Activated CD8-positive, alpha-beta memory T cell treated with anti-CD3 and anti-CD28 coated beads, Interleukin-2, amount 50 U/mL, for 24 hours (primary cell): Measurements from ENCODE around the gene KRT20.
"Not testable (repeated sequence)": the region's sequence is repeated elsewhere in the genome, so short reads cannot be mapped to it uniquely, and the experiment has no call there.

ENCODE experiments used
- DNase-seq: peaks from one replicate; pipeline ENCODE4 v3.0.0-alpha.2; 2020; ENCODE audit errors: extremely low read depth

Gene KRT20, protein sequence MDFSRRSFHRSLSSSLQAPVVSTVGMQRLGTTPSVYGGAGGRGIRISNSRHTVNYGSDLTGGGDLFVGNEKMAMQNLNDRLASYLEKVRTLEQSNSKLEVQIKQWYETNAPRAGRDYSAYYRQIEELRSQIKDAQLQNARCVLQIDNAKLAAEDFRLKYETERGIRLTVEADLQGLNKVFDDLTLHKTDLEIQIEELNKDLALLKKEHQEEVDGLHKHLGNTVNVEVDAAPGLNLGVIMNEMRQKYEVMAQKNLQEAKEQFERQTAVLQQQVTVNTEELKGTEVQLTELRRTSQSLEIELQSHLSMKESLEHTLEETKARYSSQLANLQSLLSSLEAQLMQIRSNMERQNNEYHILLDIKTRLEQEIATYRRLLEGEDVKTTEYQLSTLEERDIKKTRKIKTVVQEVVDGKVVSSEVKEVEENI

DNA sequence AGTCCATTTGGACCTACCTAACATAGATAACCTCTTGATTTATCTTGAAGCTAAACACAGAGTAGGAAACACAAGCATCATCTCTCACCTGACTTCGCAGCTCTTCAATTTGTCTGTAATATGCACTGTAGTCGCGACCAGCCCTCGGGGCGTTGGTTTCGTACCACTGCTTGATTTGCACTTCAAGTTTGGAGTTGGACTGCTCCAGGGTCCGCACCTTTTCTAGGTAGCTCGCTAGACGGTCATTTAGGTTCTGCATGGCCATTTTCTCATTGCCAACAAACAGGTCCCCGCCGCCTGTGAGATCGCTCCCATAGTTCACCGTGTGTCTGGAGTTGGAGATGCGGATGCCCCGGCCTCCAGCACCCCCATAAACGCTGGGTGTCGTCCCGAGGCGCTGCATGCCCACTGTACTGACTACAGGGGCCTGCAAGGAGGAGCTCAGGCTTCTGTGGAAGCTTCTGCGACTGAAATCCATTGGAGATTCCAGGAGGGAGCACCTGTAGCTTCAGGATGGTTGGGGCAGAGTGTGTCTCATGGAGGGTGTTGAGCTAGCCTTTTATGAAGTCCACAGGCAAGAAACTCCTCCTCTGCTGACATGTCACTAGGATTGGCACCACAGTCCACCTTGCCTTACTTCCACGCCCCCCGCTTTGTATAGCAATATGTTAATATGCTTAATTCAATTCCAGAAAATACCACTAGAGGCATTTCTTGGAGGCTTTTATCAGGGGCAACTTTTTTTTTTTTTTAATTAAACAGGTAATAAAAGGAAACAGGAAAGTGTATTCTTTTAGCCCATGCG lies at the start of gene KRT20:
KRT20 (minus strand) TSS at position 535 of the 805 bp plus-strand sequence; CDS start at position 478, 57 bp downstream.
- no peak for DNase-seq

DNA sequence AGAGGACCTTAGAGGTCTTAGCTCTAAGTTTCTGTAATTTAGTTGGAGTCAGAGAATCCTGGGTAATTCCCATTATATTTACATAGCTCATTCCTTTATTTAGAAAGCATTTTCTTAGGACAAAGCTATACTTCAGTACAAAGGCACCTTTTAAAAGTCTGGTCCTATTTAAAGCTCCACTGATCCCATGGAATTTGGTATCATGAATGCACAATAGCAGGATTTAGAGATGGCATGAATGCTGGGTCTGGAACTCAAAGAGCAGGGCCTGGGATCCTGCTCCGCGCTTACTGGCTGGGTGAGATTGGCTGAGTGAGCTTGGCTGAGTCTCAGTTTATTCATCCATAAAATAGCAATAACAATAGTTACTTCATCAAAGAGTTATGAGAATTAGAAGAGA lies 47.6 kb upstream of the KRT20 start:
- DNase-seq: no peak

DNA sequence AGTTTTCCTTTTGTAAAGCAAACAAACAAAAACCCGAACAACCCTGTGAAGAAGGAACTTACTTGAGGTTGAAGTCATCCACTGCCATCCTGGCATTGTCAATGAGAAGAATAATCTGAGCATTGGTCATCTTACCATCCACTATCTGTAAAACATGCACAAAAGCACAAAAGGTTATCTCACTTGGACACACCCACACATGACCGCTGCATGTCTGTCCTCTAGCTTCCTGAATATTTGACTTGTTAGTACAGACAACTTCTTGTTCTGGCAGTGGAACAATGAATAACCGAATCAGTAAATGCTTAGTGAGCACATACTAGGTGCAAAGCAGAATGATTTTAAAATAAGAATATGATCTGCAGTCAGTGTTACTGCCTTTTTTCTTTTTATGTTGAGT lies 46.3 kb upstream of the KRT20 start:
- no peak for DNase-seq

DNA sequence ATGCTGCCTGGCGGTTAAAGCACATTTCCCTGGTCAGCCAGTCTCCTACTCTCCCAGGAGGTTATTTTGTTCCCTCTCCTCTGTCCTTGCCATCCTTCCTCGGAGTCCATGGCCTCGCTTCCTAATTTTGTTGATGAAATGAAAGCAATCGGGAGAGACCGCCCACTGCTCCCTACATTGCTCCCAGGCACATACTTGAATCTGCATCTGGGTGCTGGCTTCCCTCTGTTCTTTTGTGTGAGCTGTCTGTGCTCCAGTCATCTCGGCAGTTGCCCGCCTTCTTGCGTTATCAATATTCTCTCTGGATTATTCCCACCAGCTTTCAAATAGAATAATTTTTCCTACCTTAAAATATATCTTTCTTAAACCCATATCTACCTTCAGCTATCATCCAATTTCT lies 41.3 kb upstream of the KRT20 start:
- no peak for DNase-seq

DNA sequence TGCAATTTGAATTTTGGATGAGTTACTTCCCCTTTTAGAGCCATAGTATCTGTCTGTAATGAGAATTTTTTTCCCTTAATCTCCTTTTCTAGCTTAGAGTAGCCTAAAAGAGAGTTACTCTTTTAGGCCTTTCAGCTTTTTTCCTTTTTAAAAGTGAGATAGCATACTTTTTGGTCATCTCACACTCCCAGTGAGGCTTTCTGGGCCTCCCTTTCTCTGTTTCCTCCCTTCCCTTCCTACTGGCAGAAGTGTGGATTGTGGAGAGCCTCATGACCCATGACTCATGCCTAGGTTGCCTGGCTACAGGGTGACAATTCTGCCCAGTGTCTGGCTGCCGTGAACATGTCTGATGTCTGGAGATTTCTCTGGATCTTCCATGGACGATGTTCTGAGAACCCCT lies 37.2 kb upstream of the KRT20 start:
- DNase-seq: no peak

DNA sequence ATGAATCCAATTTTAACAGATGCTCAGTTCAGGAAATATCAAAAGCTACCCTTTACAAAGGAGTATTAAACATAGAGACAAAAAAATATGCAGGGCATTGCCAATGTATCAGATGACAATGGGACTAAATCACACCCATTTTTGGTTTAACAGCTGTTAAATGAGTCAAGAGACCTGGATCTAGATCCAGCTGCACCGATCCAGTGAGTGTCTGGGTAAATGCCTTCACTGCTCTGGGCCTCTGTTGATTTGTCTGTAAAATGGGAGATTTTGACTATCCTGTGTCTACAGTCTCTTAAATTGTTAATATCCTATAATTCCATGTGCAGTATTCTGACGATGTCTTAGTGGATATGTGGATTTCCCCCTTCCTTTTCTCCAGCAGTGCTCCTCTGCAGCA lies 36.0 kb upstream of the KRT20 start:
- no peak for DNase-seq

DNA sequence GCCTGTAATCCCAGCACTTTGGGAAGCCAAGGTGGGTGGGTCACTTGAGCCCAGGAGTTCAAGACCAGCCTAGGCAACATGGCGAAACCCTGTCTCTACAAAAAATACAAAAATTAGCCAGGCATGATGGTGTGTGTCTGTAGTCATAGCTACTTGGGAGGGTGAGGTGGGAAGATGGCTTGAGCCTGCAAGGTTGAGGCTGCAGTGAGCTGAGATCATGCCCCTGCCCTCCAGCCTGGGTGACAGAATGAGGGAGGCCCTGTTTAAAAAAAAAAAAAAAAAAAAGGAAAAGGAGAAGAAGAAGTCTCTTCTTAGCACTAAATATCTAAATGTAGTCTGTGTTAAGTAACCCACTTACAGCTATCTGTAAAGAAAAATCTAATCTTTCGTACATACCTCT lies 32.1 kb upstream of the KRT20 start:
- DNase-seq: not testable (repeated sequence)

DNA sequence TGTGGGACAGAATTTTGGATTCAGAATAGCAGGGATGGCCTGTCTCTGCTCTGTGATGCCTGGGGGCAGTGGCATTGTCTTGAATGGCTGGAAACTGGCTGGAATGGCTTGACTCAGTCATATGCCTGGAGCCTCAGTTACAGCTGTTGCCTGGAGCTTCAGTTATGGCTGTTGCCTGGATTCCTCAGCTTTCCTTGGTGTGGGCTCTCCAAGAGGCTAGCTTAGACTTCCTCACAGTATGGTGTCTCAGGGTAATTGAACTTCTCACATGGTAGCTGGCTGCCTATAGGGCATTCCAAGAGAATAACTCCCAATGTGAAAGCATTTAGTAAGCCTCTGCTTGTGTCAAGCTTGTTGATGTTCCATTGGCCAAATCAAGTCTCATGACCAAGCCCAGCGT lies 31.3 kb upstream of the KRT20 start:
- no peak for DNase-seq

DNA sequence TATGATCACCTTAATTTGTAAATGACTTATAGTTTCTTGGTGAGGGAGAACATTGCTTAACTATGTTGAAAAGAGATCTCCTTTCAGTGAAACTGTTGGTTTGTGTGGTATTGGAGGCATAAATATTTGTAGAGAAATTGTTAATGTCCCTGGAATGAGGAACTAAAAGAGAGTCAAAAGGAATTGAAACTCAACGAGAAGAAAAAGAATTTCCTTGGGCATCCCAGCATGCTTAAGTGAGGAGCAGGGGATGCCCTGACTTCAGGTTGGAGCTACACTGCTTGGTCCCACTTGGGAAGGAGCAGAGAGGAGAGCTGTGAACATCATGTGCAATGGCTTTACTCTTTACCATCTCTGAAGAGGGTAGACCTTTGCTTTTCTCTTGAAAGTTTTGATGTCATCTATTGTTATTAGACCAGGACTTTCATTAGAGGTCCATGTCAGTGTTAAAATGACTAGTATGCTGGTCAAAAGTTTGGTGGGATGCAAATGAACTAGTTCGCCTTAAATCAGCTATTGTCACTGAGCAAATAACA lies 30.7 kb upstream of the KRT20 start:
- DNase-seq: no peak

DNA sequence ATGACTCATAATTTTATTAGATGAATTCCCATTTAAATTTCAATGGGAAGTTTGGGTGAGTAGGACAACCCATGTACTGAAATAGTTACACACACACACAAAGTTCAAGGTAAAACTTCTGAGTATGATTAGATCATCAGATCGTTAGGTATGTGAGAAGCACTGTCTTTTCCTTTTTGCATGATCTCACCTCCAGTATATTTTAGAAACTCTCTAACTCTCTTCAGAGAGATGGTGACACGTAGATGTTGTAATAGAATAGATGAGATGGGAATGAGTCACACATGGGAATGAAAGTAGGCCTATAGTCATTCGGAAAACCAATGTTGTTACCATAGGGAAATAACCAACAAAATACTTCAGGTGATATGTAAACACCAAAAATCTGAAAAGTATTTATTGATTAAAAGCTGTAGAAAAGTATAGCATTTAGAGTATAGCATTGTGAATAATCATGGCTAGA lies 30.2 kb upstream of the KRT20 start:
- no peak for DNase-seq

DNA sequence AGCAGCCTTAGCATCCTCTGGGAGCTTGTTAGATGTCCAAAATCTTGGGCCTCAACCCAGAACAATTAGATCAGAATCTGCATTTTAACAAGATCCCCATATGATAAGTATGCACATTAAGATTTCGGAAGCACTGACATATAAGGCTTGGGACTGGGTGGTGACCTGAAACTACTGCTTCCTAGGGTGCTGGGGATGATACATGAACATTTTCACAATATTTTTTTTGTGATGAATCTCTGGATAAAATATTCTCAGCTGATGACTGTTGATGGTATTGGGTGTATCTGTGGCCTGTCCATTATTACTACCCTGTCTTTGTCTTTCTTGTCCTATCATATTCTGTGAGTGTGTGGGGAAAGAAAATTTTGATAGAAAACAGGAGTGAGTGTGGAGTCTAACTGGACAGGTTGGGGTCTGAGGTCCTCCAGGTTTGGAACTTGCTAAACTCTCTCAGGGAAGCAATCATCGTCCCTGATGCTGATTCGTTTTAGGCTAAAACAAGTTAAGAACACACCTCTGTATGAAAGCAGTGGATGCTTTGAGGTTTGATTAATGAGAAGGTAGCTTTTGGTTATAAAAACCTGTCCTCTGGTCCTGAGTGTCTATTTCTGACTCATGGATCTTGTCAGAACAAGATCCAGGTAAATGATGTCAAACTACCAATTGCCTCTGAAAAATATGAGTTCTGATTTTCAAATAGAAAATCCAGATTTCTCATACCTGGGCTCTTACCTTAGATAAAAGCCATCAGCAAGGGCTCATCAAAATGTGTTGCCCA lies 29.2 kb upstream of the KRT20 start:
- DNase-seq: no peak

DNA sequence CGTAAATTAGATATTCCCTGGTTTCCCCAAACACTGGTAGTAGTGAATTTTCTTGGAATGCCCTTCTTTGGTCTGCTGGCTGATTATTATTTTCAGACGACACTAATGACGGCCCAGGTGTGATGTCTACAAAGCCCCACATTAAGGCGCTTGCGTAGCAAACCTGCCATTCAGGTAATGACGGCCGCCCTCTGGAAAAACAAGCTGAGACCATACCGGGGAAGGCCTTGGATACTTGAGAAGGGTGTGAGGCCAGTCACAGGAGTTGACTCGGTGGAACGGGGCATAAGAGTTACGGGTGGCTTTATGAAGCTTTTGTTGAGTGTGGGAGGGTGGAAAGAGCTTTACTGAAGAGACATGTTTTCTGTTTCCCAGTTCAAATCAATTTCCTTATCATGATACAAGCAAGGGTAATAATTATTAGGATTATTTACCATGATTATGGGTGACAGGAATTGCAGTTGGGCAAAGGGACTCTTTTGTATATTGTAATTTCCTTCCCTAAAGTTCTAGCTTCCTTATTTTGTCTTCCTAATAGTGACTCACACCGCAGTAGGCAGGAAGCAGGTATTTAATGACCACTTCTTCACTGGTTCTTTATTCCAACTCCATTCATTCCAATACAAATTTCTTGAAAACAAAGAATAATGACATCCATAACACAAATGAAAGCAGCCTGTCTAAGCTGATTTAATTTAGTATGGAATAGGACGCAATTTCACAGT lies 27.6 kb upstream of the KRT20 start:
- DNase-seq: no peak

DNA sequence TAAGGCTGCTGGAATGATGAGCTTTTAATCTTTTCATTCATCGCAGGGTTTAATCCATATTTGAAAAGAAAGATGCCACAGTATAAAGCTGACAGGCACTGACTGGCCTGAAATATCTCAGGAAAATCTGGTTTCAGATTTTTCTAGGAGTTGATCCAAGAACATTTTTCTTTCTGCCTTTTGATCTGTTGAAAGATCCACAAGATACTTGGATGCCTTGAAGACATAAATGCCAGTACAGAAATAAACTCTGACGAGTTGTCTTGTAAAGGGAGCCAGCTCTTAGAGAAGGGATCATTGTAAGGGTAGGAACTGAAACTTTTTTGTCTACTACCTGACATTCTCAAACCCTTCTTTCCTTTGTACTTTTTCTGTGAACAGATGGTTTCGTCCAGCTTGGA lies 25.4 kb upstream of the KRT20 start:
- DNase-seq: no peak

DNA sequence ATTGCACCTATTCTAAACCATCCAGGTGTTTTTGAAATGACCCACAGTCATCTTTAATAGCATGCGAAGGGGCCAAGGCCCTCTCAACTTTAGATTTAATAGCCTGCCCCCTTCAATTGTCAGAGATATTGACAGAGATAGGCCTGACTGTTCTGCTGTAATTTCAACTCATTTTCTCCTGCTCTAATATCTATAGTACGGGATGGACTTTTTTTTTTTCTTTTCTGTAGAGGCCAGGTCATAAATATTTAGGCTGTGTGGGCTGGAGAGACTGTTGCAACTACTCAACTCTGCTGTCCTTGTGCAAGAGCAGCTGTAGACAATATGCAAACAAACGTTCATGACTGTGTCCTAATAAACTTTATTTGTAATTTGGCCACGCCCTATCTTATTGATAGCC lies 24.7 kb upstream of the KRT20 start:
- DNase-seq: no peak

DNA sequence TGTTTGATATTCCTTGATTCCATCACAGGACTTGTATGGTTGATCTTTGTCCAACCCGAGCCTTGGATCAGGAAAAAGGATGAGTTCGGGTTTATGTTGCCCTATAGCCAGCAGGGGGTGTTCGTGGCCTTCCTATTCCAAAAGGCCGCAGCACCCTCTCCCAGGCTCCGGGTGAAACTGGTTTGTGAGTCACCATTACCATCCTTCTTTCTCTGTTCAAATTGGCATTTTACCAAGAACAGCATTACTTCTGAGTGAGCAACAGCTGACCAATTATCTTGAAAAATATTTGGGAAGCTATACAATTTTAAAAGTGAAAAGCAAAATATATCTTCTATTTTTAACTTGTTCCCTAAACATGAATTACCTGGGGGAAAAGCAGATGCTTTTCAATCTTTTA lies 24.3 kb upstream of the KRT20 start:
- DNase-seq: peak; percentile 44

DNA sequence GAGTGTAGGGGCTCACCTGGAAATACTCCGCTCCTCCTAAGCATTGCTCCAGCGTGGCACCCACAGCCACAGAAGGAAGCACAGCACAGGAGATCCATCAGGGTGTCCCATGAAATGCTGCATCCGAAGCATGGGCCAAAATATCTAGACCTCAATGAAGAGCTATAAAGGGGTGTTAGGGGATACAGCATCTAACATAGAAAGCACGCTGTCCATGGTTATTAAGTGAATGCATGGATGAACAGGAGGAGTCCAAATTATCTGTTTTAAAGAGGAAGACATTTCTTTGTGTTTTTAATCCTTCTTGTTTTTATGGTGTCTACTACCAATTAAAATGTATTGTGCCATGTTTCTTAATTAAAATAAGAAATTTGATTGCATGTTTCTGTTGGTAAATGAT lies 21.6 kb upstream of the KRT20 start:
- DNase-seq: no peak

DNA sequence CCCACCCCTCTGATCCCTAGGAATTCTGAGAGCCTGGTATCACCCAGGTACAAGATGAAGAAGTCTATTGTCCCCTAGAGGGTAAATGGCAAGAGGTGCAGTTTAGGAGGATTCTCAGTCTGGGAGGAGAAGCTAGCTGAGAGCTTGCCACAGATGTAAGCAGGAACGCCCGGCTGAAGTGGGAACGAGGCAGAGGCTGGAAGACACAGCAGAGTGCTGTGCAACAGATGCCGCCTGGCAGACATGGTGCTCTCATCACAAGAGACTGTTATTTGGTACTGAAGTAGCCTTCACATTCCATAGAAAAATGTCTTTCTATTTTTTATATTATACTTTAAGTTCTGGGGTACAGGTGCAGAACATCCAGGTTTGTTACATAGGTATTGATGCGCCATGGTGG lies 20.3 kb upstream of the KRT20 start:
- no peak for DNase-seq

DNA sequence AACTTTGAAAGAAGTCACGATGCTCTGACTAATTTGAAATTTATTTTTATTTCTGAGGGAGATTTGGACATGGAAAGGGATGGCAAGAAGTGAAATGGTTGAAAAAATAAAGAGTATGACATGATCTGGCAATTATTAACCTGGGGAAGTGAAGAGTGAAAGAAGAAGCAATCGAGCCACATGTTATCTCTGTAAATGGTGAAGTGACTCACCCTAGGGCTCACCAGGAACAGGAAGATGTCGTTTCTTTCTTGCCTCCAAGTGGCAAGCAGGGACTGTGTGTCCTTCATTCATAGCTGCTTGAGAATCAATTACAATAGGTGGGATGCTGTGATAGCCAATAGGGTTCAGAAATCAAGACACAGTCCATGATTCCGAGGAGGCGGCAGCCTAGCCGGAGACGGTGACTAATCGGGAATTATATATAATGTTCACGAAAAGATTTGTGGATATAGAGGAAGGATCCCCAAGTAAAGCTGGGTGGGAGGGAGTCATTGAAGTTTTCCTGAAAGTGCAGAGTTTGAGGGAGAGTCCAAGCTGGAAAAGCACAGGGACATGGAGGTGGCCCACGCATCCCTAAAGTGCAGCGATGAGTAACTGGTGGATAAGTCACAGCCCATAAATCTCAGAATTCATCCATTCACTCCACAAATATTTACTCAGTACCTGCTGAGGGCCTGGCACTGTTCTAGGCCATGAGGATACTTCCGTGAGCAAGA lies 18.2 kb upstream of the KRT20 start:
- DNase-seq: no peak

DNA sequence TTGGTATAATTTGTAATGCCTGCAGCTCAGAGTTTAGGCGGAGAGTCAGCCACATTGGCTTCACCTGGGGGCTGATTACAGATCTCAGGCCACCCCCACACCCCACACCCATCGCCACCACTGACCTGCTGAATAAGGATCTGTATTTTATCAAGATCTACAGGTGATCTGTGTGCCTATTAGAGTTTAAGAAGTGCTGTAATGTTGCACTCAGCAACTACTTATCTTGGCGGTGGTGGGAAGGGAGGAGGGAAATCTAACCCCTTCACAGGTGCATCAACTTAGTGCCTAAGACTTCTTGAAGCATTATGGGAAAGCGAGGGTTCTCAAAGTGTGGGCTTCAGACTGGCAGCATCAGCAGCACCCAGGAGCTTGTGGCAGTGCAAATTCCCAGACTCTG lies 17.5 kb upstream of the KRT20 start:
- no peak for DNase-seq

DNA sequence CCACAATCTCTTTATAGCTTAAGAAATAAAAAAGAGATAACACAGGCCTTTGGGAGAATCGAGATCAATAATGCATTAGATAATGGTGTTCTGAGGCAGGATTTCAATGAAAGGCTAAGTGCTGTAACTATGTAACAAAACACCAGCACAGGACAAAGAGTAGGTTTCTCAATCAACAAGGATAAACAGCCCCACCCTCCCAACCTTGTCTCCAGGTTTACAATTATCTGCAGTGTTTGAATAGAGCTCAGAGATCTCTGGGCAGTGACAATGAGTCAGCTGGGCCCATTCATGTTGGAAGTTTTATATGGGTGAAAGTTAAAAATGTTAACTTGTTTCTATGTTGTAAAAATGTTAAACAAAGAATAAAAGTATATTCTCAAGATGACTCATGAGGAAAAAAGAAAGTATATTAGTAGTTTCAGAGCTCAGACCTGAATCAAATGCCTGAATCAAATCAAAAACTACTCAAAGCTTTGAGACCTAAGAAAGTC lies 17.0 kb upstream of the KRT20 start:
- DNase-seq: no peak
